Kidney (tissue), 14 donors: ENCODE data around the gene NCF2. TPM values are rescaled to one million over a fixed set of nuclear protein-coding genes. Genes with fewer than 3 reads are reported as not detected.

ENCODE experiments used
- DNase-seq, 5 donors: peaks; one replicate each; pipeline ENCODE4 v3.0.0-alpha.2; 2013 to 2020
- FAIRE-seq: peaks from 2 replicates; lab custom pipeline; 2012; peaks lifted over from hg19 to GRCh38; lab: Jason Lieb, UNC
- H3K27ac ChIP-seq, 2 donors: one replicate each; pipeline ENCODE4 v1.7.0; 2013; ENCODE audit warnings: low read depth in 2 of 2, low read length in 2 of 2, inconsistent platforms in 1 of 2
- H3K27me3 ChIP-seq: one replicate; pipeline ENCODE4 v1.7.1; 2013; ENCODE audit warnings: low read length, inconsistent platforms; ENCODE audit not compliant: control insufficient read depth, insufficient read depth
- H3K36me3 ChIP-seq, 3 donors: one replicate each; pipeline versions ENCODE4 v1.7.0 to v1.7.1; 2013; ENCODE audit warnings: low read length in 3 of 3, control low read depth in 1 of 3, inconsistent platforms in 1 of 3; ENCODE audit not compliant: insufficient read depth in 3 of 3, control insufficient read depth in 2 of 3
- H3K4me1 ChIP-seq, 3 donors: one replicate each; pipeline versions ENCODE4 v1.7.0 to v1.7.1; 2013; ENCODE audit warnings: low read length in 3 of 3, inconsistent platforms in 1 of 3, low read depth in 1 of 3; ENCODE audit not compliant: control insufficient read depth in 2 of 3, insufficient read depth in 2 of 3
- H3K4me3 ChIP-seq, 3 donors: one replicate each; pipeline versions ENCODE4 v1.7.0 to v1.8.1; 2013; ENCODE audit warnings: low read length in 3 of 3, control low read depth in 1 of 3, inconsistent platforms in 1 of 3
- H3K9ac ChIP-seq, 3 donors: one replicate each; pipeline versions ENCODE4 v1.7.0 to v1.7.1; 2013; ENCODE audit warnings: low read length in 3 of 3, control low read depth in 1 of 3, inconsistent platforms in 1 of 3
- H3K9me3 ChIP-seq, 3 donors: one replicate each; pipeline versions ENCODE4 v1.7.0 to v1.7.1; 2013; ENCODE audit warnings: low read length in 3 of 3, control low read depth in 1 of 3, inconsistent platforms in 1 of 3; ENCODE audit not compliant: control insufficient read depth in 2 of 3, insufficient read depth in 1 of 3
- CTCF ChIP-seq: IDR thresholded peaks from 3 replicates; pipeline ENCODE4 v1.5.1; 2012; ENCODE audit warnings: mild to moderate bottlenecking, moderate library complexity, borderline replicate concordance; ENCODE audit not compliant: insufficient read depth; ENCODE audit errors: extremely low read depth
- intact Hi-C: fragments of 100-400 bp; cut with DNase I; formaldehyde crosslinking; loops from one replicate; pipeline ENCODE4 v1.11.1; 2022
- polyA plus RNA-seq: library from polyadenylated mRNA; stranded (reverse); fragments of 350-450 nt; fragmentation: Illumina TruSeq; extraction: RNeasy Lipid Tissue Mini Kit (QIAGEN cat#74804); gene quantifications from one replicate; pipeline ENCODE4 v1.2.3, GENCODE V29; 2014; ENCODE audit warnings: low read depth, low replicate concordance; ENCODE audit not compliant: insufficient read depth
- total RNA-seq: library from RNA; stranded (reverse); fragmentation: NEBNext Ultra II Directional; extraction: Animal tissue kit (Norgen Biotek cat#: 25700); gene quantifications from one replicate; pipeline ENCODE4 v1.2.1, GENCODE V29; 2021
- donor health status: control.
- donor health status: control.
- donor health status: control.
- donor health status: control.
- donor health status: control.
- donor health status: DM: yes; HTN: yes; CAD: no.
- donor health status: Normal renal cell carcinoma (clear cell type).

NCF2 gene
- total and polyA plus RNA-seq, 2 donors from 2014 or later: 2.5 to 16.7 TPM

- H3K4me3 ChIP-seq: no peak overlapping the region
- H3K4me1 ChIP-seq: no peaks in the 10 kb centered on the region
- intact Hi-C loops: no loop called here
- H3K27me3 ChIP-seq: no peaks in the 10 kb centered on the region
- DNase-seq (no peak), FAIRE-seq (no peak)
- no peaks in the 10 kb centered on the region for H3K9me3 ChIP-seq
- H3K9ac ChIP-seq: no peak overlapping the region
- H3K36me3 ChIP-seq: no peaks in the 10 kb centered on the region
- H3K27ac ChIP-seq: no peak overlapping the region
- no peak for TF ChIP-seq CTCF
These were observed 81.6 kb downstream of the NCF2 start for GRCh38 chr1:183508694-183509093.

- Histone ChIP-seq H3K36me3 (no peaks in the 10 kb centered on the region), H3K9me3 (no peaks in the 10 kb centered on the region), H3K27me3 (no peaks in the 10 kb centered on the region), H3K27ac (no peak overlapping the region), H3K9ac (no peak overlapping the region), H3K4me3 (no peak overlapping the region), H3K4me1 (peaks cover 0 to 5% (median 0%) of the 10 kb centered on the region in 3 donors)
- FAIRE-seq (no peak), DNase-seq (no peak)
- no peak for TF ChIP-seq CTCF
- intact Hi-C loops: no loop called here
These were observed 83.7 kb downstream of the NCF2 start for GRCh38 chr1:183506561-183506960.

Other genes with a start within 250 kb of the NCF2 start
- 2.0 TPM for gene NMNAT2, start 172.1 kb downstream of the NCF2 start, total RNA-seq
- gene NMNAT2, start 172.1 kb downstream of the NCF2 start, polyA plus RNA-seq: 0.17 TPM
- 56.3 TPM for gene SMG7, start 118.0 kb downstream of the NCF2 start, total RNA-seq
- 15.4 TPM for gene SMG7, start 118.0 kb downstream of the NCF2 start, polyA plus RNA-seq
- gene ARPC5, start 45.3 kb upstream of the NCF2 start, total RNA-seq: 107 TPM
- gene ARPC5, start 45.3 kb upstream of the NCF2 start, polyA plus RNA-seq: 75.9 TPM
- gene APOBEC4, start 62.9 kb upstream of the NCF2 start, total RNA-seq: not detected
- not detected for gene APOBEC4, start 62.9 kb upstream of the NCF2 start, polyA plus RNA-seq
- 30.7 TPM for gene RGL1, start 214.7 kb upstream of the NCF2 start, total RNA-seq
- gene RGL1, start 214.7 kb upstream of the NCF2 start, polyA plus RNA-seq: 17.3 TPM